HCT116 (cell line): ENCODE measurements around the gene SLC28A3. TPM values are rescaled to one million over a fixed set of nuclear protein-coding genes. Genes with fewer than 3 reads are reported as not detected.
A peak's percentile ranks its signal among the peaks of the same experiment; 100 is the strongest.

ENCODE experiments used
- ATAC-seq: fragments of 200-7000 bp; cut with Tn5 transposase; 2 replicates; pipeline ENCODE4 v1.9.1; 2020; ENCODE audit warnings: mild to moderate bottlenecking, moderate library complexity
- BruUV-seq: library from RNA; stranded (reverse); fragments of 400-500 nt; replicated peaks from 2 replicates; lab custom pipeline; 2021; lab: Mats Ljungman, UMichigan
- CTCF ChIA-PET: fragments of 300-600 bp; sonication (Branson Sonifier 250); formaldehyde crosslinking; loops from one replicate; lab custom pipeline; 2021; ENCODE audit warnings: antibody characterized with exemption; lab: Charles Lee
- POLR2A ChIA-PET: fragments of 300-600, 350-600 bp; sonication (Branson Sonifier 250); formaldehyde crosslinking; loops from one replicate; lab custom pipeline; 2021; ENCODE audit warnings: antibody characterized with exemption; lab: Charles Lee
- RAD21 ChIA-PET, 2 experiments: fragments of 300-600 bp; sonication (Branson Sonifier 250); formaldehyde crosslinking; loops; one replicate each; lab custom pipeline; 2023; ENCODE audit warnings: low total read pairs in 2 of 2; ENCODE audit not compliant: uncharacterized antibody in 2 of 2, unreplicated experiment in 2 of 2, low non-redundant PET in 1 of 2; lab: Charles Lee
- DNase-seq: peaks from one replicate; pipeline ENCODE4 v3.0.0-alpha.2; 2010; ENCODE audit warnings: low read depth, low spot score
- H2AFZ ChIP-seq: fragments of 200-600 bp; shearing (Covaris generic), sonication (generic); 2 replicates; pipeline ENCODE4 v1.6.1; 2017; ENCODE audit warnings: low read depth, mixed run types, mixed read lengths, antibody characterized with exemption, low read length; ENCODE audit not compliant: poor library complexity, severe bottlenecking
- H3K27ac ChIP-seq: 2 replicates; pipeline ENCODE4 v1.5.1; 2012; ENCODE audit warnings: low read depth, low read length
- H3K27me3 ChIP-seq: fragments of 200-600 bp; sonication (generic); 2 replicates; pipeline ENCODE4 v1.6.1; 2016; ENCODE audit warnings: mixed run types, low read length, mixed read lengths; ENCODE audit not compliant: insufficient read depth
- H3K36me3 ChIP-seq, 2 experiments: fragments of 200-500 bp in 1 of 2; fragments of 200-600 bp in 1 of 2; sonication (Bioruptor generic) in 1 of 2; sonication (generic) in 1 of 2; 2 replicates each; pipeline versions ENCODE4 v1.5.1 to v1.6.1; 2014 to 2016; ENCODE audit warnings: low read length in 2 of 2, inconsistent platforms in 1 of 2, mixed read lengths in 1 of 2, mixed run types in 1 of 2; ENCODE audit not compliant: insufficient read depth in 2 of 2, control insufficient read depth in 1 of 2
- H3K4me1 ChIP-seq, 2 experiments: fragments of 200-600 bp in 1 of 2; sonication (generic) in 1 of 2; 2 replicates each; pipeline versions ENCODE4 v1.5.1 to v1.6.1; 2012 to 2017; ENCODE audit warnings: low read length in 2 of 2, inconsistent platforms in 1 of 2, mild to moderate bottlenecking in 1 of 2, mixed read lengths in 1 of 2, mixed run types in 1 of 2, moderate library complexity in 1 of 2; ENCODE audit not compliant: insufficient read depth in 2 of 2, control insufficient read depth in 1 of 2
- H3K4me2 ChIP-seq: fragments of 200-600 bp; sonication (generic); 2 replicates; pipeline ENCODE4 v1.6.1; 2017; ENCODE audit warnings: mixed run types, low read length, mixed read lengths
- H3K4me3 ChIP-seq, 2 experiments: fragments of 200-600 bp in 1 of 2; sonication (generic) in 1 of 2; replicated peaks in 1 of 2; 2 replicates each; pipeline ENCODE4 v1.5.1; 2011 to 2016; ENCODE audit warnings: low read length in 2 of 2, control low read depth in 1 of 2, low read depth in 1 of 2, mild to moderate bottlenecking in 1 of 2, mixed read lengths in 1 of 2, mixed run types in 1 of 2
- H3K79me2 ChIP-seq: fragments of 200-600 bp; sonication (generic); 2 replicates; pipeline ENCODE4 v1.6.1; 2017; ENCODE audit warnings: mild to moderate bottlenecking, mixed run types, low read length, moderate library complexity, mixed read lengths; ENCODE audit not compliant: insufficient read depth
- H3K9ac ChIP-seq: fragments of 200-600 bp; sonication (generic); 2 replicates; pipeline ENCODE4 v1.6.1; 2016; ENCODE audit warnings: low read length, mixed read lengths
- H3K9me2 ChIP-seq: fragments of 200-600 bp; sonication (generic), shearing (Covaris generic); 2 replicates; pipeline ENCODE4 v1.6.1; 2017; ENCODE audit warnings: mixed run types, mild to moderate bottlenecking, moderate library complexity; ENCODE audit not compliant: insufficient read depth
- H3K9me3 ChIP-seq, 2 experiments: fragments of 200-500 bp in 1 of 2; fragments of 200-600 bp in 1 of 2; sonication (Bioruptor generic) in 1 of 2; sonication (generic) in 1 of 2; 2 replicates each; pipeline ENCODE4 v1.6.1; 2014 to 2017; ENCODE audit warnings: low read length in 2 of 2, mixed read lengths in 2 of 2, inconsistent platforms in 1 of 2, low read depth in 1 of 2, mild to moderate bottlenecking in 1 of 2, mixed run types in 1 of 2, moderate library complexity in 1 of 2; ENCODE audit not compliant: control insufficient read depth in 1 of 2, insufficient read depth in 1 of 2
- H4K20me1 ChIP-seq: fragments of 200-600 bp; sonication (generic), shearing (Covaris generic); 2 replicates; pipeline ENCODE4 v1.6.1; 2017; ENCODE audit warnings: mixed run types, mild to moderate bottlenecking, moderate library complexity; ENCODE audit not compliant: insufficient read depth
- CBX3 ChIP-seq: IDR thresholded peaks from 2 replicates; pipeline ENCODE4 v1.6.1; 2012; ENCODE audit warnings: low read depth
- EGR1 ChIP-seq: IDR thresholded peaks from 2 replicates; pipeline ENCODE4 v1.6.1; 2012; ENCODE audit warnings: low read depth
- ELF1 ChIP-seq: IDR thresholded peaks from 2 replicates; pipeline ENCODE4 v1.6.1; 2012; ENCODE audit warnings: low read depth, borderline replicate concordance
- EZH2 ChIP-seq: fragments of 200-600 bp; sonication (generic); IDR thresholded peaks from 2 replicates; pipeline ENCODE4 v1.6.1; 2017; ENCODE audit warnings: antibody characterized with exemption, mixed run types
- EZH2phosphoT487 ChIP-seq: fragments of 200-600 bp; IDR thresholded peaks from 2 replicates; pipeline ENCODE4 v1.6.1; 2018; ENCODE audit warnings: antibody characterized with exemption, borderline replicate concordance
- POLR2A ChIP-seq: IDR thresholded peaks from 2 replicates; pipeline ENCODE4 v1.7.0; 2011; ENCODE audit warnings: borderline replicate concordance; ENCODE audit not compliant: insufficient read depth, insufficient read length; ENCODE audit errors: extremely low read depth
- POLR2AphosphoS5 ChIP-seq: IDR thresholded peaks from 2 replicates; pipeline ENCODE4 v1.6.1; 2011; ENCODE audit warnings: mild to moderate bottlenecking, low read depth, low read length, moderate library complexity
- RAD21 ChIP-seq: IDR thresholded peaks from 2 replicates; pipeline ENCODE4 v1.6.1; 2012; ENCODE audit warnings: low read depth, mild to moderate bottlenecking
- SIN3A ChIP-seq: IDR thresholded peaks from 2 replicates; pipeline ENCODE4 v1.6.1; 2012; ENCODE audit warnings: low read depth
- SRF ChIP-seq: IDR thresholded peaks from 2 replicates; pipeline ENCODE4 v1.6.1; 2012; ENCODE audit warnings: low read depth
- YY1 ChIP-seq: IDR thresholded peaks from 2 replicates; pipeline ENCODE4 v1.6.1; 2011; ENCODE audit warnings: low read length, low read depth, moderate library complexity, mild to moderate bottlenecking; ENCODE audit not compliant: insufficient replicate concordance; ENCODE audit errors: extremely low read depth
- intact Hi-C: fragments of 100-400 bp; cut with micrococcal nuclease; formaldehyde crosslinking; loops from 2 replicates; pipeline ENCODE4 v1.10.0; 2022
- total RNA-seq: library from RNA; stranded (reverse); gene quantifications from one replicate; pipeline ENCODE4 v1.2.1, GENCODE V29; 2021; ENCODE audit not compliant: unreplicated experiment
- TF ChIP-seq, protein P1 (sequence below), 3 experiments: fragments of 200-600 bp in 1 of 3; sonication (generic) in 1 of 3; IDR thresholded peaks in 2 of 3; conservative IDR thresholded peaks in 1 of 3; 2 replicates each; pipeline ENCODE4 v1.5.1; 2012 to 2017; ENCODE audit warnings: low read depth in 2 of 3, low read length in 2 of 3, antibody characterized with exemption in 1 of 3, borderline replicate concordance in 1 of 3, control low read depth in 1 of 3, mild to moderate bottlenecking in 1 of 3, mixed read lengths in 1 of 3, mixed run types in 1 of 3, moderate library complexity in 1 of 3; ENCODE audit not compliant: insufficient read depth in 1 of 3
- TF ChIP-seq, protein P2 (sequence below): IDR thresholded peaks from 2 replicates; pipeline ENCODE4 v1.6.1; 2012
- TF ChIP-seq, protein P3 (sequence below): IDR thresholded peaks from 2 replicates; pipeline ENCODE4 v1.6.1; 2012

SLC28A3 gene
- total RNA-seq, 1 experiment from 2014 or later, result not detected

DNA sequence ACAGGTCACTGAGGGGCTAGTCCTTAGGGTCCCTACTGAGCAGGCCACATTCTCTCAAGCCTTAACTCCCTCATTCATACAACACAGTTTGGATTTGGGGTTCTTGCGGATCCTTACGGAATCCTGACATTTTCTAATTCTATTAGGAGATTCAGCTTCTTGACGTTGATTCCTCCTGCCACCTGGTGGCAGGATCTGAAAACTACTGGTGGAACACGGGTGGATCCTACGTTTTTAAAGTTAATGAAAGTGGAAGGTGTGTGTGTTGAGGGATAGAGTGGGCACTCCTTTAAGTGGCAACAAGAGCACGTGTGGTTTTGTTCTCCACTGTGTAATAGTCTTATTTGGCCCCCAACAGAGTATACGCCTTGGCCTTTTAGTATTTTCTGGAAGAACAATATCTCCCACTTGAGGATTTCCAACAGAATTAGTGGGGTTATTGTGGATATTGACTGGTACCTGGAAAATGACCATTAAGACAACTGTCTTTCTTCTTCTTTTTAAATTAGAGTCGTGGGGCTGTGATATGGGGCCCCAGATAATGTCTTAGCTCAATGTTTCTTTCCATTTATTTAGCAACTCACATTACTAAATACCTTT lies 25.2 kb downstream of the SLC28A3 start:
- H3K4me1 ChIP-seq, result no peaks in the 10 kb centered on the region
- H3K9ac ChIP-seq, result no peak overlapping the region
- no peaks in the 10 kb centered on the region for H3K9me3 ChIP-seq
- DNase-seq, result peak; percentile 61
- peak overlapping the region; percentile 41 for H3K4me2 ChIP-seq
- intact Hi-C loops, result loop anchor here (1.0 to 5.0 kb wide), 4 partner anchors 53 to 478 kb away; no protein-coding TSS in a partner anchor
- no peak overlapping the region for H3K4me3 ChIP-seq
- H3K79me2 ChIP-seq, result no peaks in the 10 kb centered on the region
- no peaks in the 10 kb centered on the region for H3K36me3 ChIP-seq
- H3K27me3 ChIP-seq, result no peaks in the 10 kb centered on the region
- peak overlapping the region; percentile 87 for H2AFZ ChIP-seq
- no peaks in the 10 kb centered on the region for H3K9me2 ChIP-seq
- TF ChIP-seq SIN3A (no peak), POLR2A (no peak), EZH2phosphoT487 (no peak), POLR2AphosphoS5 (no peak), YY1 (no peak), CBX3 (no peak), SRF (no peak), RAD21 (peak; percentile 88), EGR1 (no peak), EZH2 (no peak), ELF1 (no peak)
- TF ChIP-seq, protein P1, sequence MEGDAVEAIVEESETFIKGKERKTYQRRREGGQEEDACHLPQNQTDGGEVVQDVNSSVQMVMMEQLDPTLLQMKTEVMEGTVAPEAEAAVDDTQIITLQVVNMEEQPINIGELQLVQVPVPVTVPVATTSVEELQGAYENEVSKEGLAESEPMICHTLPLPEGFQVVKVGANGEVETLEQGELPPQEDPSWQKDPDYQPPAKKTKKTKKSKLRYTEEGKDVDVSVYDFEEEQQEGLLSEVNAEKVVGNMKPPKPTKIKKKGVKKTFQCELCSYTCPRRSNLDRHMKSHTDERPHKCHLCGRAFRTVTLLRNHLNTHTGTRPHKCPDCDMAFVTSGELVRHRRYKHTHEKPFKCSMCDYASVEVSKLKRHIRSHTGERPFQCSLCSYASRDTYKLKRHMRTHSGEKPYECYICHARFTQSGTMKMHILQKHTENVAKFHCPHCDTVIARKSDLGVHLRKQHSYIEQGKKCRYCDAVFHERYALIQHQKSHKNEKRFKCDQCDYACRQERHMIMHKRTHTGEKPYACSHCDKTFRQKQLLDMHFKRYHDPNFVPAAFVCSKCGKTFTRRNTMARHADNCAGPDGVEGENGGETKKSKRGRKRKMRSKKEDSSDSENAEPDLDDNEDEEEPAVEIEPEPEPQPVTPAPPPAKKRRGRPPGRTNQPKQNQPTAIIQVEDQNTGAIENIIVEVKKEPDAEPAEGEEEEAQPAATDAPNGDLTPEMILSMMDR (IDR thresholded peaks at IDR 0.05 in 2 of 3, conservative IDR thresholded peaks at IDR 0.05 in 1 of 3; ENCODE audit: borderline replicate concordance in 1 of 3, insufficient read depth in 1 of 3, low read depth in 2 of 3, low read length in 2 of 3), result peak; percentile 71 to 83 (median 73)
- TF ChIP-seq, protein P2, sequence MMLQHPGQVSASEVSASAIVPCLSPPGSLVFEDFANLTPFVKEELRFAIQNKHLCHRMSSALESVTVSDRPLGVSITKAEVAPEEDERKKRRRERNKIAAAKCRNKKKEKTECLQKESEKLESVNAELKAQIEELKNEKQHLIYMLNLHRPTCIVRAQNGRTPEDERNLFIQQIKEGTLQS, result no peak
- TF ChIP-seq, protein P3, sequence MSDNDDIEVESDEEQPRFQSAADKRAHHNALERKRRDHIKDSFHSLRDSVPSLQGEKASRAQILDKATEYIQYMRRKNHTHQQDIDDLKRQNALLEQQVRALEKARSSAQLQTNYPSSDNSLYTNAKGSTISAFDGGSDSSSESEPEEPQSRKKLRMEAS, result no peak
- POLR2A ChIA-PET, result no interaction called here
- RAD21 ChIA-PET, result no interaction called here
- ATAC-seq, result peak; percentile 92
- no peaks in the 10 kb centered on the region for H4K20me1 ChIP-seq
- no TSS peak for BruUV-seq
- H3K27ac ChIP-seq, result no peak overlapping the region
- CTCF ChIA-PET, result interaction anchor here (0.6 to 1.4 kb wide), 9 partner anchors 10 to 393 kb away, joined by 3 to 9 read pairs (median 4); partner anchors contain the start of gene KIF27
